GM18511 (cell line): Measurements from ENCODE around the gene ABCC4.

ENCODE experiments used
- ATAC-seq: cut with Tn5 transposase; IDR thresholded peaks from one replicate; pipeline ENCODE4 v1.9.1; 2021; ENCODE audit warnings: mild to moderate bottlenecking, moderate library complexity; ENCODE audit not compliant: unreplicated experiment

The ABCC4 gene

DNA sequence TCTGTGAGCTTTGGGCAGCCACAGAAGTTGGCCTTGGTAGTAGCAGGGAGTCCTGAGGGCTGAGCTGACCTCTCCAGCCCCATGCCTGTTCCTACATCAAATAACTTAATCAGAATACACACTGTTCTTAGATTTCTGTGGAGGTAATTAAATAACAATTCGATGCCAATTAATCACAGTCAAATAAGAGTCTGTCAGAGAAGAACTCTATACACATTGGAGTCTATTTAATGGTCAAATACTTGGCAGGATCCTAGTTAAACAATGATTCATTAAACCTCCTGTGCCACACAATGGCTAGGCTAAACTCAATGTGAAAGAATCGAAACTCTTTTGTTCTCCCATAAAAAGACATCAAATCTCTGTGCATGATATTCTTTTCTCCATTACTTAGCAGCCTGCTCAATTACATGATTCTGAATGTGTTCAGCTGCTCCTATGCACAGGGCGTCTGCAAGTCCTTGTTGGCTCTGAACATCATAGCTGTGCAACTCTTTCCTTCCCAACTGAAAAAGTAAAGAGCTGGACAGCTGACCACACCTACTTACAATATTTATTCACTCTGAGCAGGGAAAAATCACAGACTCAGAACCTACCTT, 173.1 kb downstream of the ABCC4 start:
- ATAC-seq: no peak

DNA sequence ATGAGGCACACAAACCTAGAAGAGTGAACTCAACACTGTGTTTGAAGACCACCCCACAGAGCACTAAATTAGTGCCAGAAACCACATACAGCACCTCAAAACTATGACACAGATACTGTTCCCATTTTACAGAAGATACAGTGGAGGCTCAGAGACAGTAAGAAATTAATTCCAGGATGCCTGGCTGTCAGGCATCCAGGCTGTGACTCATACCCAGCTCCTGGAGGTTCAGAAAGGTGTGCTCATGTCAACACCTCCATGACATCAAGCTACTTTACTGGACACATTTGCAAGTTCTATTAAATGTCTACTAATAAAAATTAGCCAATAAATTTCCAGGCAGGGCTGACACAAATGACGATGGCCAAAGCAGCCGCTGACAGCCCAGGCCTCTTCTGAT, 176.3 kb downstream of the ABCC4 start:
- ATAC-seq: no peak

DNA sequence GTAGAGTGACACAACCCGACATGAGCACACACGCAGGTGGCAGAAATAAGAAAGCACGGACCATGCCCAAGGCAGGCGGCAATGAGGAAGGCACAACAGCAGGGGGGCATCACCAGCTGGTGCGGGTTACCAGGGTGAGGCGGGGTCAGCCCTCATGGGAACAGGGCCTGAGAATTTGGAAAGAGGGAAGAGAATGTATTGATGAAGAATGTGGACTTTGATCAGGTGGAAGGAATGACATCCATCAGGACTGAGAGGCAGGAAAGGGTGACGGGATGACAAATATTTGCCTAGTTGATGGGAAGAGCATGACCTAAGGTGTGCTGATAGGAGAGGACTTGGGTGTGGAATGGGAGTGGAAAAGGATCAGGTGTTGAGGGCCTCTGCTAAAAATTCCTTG, 177.5 kb downstream of the ABCC4 start:
- ATAC-seq: no peak

DNA sequence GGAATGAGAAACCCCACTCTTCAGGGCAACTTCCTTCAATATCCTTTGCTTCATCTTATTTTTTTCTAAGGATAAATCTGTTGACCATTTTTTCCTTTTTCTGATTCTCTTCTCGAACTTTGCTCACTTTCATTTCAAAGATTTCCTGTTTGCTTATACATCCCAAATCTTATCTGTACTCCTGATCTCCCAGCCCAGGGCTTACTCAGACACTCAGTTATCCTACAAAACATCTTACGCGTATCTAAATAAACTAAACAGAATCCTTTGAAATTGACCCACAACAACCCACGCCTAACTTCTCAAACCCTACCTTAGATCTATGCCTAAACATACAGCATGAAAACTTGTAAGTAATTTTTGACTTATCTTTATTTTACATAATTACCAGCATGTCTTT, 179.2 kb downstream of the ABCC4 start:
- ATAC-seq: no peak

DNA sequence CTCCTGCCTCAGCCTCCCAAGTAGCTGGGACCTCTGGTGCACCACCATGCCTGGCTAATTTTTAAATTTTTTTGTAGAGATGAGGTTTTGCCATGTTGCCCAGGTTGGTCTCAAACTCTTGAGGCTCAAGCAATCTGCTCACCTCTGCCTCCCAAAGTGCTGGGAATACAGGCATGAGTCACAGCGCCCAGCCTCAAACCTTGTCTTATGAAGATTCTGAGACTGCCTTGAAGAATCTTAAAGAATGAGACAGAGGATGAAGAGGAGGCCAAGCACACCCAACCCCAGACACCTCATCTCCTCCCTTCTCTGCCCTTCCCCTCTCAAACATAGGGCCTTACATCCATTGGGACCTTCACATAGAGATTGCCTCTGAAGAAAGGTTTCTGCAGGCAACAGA, 179.7 kb downstream of the ABCC4 start:
- ATAC-seq: no peak

DNA sequence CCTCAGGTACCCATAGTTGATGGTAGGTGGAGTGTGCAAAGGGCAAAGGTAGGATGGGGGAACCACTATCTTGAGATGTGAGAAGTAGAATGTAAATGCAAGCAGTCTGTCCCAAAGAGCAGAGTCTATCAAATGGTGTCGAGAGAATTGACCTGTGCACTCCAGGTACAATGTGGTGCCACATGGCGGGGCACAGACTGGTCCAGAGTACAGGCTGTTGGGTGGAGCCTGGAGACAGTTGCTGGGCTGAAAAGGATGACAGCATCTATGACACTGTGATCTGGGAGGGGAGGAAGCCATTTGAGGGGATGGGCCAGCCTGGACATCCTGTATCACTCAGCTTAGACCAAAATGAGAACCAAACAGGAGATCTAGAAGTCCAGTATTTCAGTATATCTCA, 180.6 kb downstream of the ABCC4 start:
- ATAC-seq: no peak

DNA sequence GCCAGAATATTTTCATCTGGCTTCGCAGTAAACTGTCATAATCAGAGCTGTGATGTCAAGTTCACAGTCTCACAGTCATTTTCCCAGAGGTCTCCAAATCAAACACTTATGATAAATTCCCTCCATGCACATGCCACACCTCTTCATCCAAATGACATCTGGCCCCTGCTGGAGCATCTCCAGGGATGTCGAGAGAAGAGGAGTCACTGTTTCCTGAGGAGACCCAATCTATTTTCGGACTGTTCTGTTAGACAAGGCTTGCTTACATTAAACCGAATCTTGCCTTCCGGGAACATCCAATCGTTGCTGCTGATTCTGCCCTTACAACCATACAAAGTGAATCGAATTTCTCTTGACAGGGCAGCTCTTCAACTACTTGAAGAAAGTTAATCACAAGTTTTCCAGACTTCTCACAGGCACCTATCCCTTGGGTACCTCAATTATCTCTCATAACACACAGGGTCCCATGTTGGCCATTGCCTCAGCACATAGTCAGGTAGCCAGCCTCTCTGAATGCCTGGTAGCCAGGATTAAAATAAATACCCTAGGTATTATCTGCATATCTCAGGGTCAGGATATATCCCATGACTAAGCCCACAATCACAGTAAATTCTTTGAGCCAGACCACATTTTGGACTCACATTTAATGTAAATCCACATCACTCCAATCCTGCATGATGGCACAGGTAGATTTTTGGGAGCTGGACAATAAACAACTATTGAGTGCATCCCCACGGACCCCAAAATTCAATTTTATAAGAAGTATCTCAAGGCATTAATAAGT, 182.5 kb downstream of the ABCC4 start:
- ATAC-seq: no peak

DNA sequence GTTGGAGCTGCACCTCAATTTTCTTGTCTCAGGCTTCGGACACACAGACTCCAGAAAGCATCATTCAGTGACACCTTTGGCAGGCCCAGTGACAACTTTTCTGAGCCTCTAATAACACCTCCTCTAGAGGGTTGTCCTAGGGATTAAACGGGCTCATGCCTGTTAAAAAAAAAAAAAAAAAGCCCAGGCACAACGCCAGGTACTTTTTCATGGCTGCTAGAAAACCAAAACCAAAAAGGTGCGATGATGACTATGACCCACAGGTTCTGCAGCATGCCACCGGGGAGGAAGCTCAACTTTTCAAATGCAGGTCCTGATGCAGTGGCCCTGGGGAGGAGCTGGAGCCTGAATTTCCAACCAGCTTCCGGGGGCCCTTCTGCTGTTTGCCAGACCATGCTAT, 184.2 kb downstream of the ABCC4 start:
- ATAC-seq: peak; percentile 60

DNA sequence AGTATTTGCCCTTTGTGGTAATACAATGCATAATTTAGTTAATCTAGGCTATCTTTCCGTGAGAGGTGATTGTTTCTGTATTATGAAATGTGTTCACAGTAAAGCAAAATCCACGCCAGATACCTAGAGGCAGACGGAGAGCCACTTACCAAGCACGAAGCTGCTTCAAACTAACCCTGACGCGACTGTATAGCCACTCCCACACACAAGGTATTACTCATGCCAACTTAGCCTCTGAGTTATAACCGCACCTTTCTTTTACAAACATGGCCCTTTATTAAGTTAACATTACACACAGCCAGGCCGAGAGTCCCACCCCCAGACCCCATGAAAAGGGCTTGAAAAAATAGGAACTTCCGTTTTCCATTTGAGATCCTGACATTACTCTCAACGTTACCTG, 185.7 kb downstream of the ABCC4 start:
- ATAC-seq: no peak

DNA sequence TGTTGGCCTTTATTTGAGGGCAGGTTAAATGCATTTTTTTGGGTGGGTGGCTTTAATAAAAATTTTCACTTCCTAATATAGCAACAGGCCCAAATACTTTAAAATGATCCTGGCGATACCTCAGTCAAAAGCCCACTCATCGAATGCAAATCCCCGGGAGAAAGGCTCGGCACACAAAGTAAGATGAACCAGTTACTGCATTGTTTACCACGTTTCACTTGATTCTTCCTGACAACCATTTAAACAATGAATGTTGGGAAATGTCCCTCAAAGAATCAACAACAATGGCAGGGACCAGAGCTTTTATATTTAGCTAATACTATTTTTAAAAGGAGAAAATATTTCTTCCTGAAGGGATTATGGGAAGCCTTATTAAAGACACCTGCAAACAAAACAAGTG, 187.7 kb downstream of the ABCC4 start:
- no peak for ATAC-seq

DNA sequence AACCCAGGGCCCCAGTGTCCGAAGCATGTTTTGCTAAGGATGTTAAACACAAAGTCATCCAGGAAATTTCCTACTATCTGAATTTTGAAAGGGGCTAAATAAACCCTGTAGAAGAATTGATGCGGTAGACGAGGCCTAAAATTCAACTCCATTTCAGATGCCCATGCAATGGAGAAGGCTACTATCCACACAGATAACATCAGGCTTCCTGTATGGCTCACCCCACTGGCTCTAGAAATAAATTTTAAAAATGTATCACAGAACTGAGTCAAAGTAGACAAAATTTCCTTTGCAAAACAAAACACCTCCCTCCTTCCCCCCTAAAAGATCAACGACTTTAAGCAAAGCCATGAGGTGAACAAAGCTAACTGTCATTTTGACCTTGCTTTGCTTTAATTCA, 188.4 kb downstream of the ABCC4 start:
- ATAC-seq: no peak

DNA sequence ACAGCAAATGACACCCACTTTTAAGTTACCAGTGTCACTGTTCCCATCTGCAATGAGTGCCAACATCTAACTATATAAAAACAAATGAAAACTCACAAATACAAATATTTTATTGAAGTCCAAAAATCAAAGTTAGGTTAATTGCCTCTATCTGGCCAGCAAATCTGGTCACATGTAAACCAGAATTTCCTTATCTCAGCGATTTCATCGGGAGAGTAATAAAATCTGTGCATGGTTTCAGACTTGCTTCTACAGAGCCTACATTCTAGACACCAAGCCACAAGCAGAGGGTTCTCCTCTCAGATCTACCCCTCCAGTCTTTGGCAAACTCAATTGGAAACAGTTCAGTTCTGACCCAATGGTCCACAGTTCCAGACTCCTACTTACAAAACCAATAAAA, 189.6 kb downstream of the ABCC4 start:
- ATAC-seq: no peak

DNA sequence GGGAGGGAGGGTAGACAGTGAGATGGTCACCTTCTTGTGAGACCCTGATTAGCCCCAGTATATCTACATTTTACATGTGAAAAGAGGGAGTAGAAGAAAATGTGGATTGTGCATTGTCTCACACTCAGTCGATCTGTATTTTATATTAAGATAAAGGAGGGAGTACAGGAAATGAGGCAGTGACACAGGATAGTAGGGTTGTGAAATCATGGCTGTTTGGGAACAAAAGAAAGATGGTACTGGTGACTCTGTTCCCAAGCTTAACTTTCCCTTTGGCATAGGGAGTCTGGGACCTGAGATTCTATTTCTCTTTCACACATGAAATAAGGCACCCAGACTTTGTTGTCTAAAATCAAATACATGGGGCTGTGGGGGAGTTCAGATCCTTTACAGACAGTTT, 194.7 kb downstream of the ABCC4 start:
- ATAC-seq: no peak

DNA sequence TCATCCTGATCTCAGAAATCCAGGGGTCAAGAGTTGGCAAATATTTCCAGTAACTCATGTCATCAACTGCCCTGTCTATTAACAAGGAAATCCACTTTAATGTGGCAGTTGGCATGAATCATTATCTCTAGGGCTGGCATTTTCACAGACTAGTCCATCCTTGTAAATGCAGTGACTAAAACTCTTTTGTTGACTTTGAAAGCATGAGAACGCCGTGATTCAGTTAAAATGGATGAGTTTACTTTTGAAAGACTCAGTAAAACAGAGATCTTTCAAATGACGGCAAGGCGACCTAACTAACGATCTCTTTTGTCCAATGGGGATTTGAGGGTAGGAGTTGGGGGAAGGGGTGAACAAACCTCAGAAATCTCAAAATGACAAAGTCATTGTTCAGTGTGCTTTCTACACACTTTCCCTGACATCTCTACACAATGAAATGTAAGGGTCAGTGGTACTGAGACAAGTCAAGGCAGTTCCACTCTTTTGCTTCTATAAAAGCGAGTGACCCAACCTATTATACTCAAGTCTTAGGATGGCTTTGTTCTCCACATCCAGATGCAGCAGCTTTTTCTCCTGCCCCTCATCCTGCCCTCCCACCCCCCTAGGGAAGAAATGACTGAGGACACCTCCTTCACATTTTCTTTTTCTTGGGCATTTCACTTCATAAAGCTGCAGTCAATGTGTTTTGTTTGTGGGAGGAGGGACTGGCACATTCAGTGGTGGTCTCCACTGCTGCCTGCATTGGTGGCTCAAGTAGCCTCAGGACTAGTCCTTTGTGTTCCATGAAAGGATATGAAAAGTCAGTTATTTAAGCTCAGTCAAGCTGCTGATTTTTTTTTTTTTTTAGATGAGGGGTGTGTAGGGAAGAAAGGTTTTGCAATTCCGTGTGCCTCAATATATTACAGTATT, 200.5 kb downstream of the ABCC4 start:
- no peak for ATAC-seq

DNA sequence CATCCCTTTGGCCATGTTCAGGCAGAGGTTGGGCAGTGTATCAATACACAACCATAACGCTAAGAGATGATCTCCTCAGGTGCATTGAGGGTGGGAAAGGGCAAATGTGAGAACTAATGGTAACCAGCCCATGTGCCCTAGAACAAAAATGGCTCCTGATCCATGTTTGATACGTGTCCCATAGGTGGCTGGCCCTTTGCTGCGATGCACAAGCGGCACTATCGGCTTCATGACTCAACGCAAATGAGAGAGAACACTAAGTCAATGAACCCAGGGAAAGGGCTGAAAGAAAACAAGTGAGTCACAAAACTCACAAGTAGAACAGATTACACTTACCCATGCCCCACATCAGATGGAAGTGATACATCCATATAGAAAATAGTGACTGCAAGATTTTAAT, 201.7 kb downstream of the ABCC4 start:
- ATAC-seq: no peak

DNA sequence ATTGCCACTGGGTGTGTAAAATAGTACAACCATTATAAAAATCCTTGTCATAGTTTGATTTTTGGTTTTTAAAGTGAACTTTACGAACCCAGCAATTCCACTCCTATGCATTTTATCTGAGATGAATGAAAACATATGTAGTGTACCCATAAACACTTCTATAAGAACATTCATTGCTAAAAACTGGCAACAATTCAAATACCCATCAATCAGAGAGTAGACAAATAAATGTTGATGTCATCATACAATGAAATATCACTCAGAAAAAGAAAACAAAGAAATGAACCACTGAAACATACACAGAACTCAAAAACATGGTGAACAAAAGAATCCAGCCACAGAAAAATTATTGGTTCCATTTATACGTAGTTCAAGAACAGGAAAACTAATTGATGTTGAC, 202.3 kb downstream of the ABCC4 start:
- ATAC-seq: no peak

DNA sequence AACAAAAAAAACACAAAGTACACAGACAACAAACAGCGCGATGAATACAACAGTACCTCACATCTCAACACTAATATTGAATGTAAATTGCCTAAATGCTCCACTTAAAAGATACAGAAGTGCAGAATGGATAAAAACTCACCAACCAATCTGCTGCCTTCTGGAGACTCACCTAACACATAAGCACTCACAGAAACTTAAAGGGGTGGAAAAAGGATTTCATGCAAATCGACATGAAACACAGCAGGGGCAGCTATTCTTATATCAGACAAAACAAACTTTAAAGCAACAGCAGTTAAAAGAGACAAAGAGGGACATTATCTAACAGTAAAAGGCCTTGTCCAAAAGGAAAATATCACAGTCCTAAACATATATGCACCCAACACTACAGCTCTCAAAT, 209.5 kb downstream of the ABCC4 start:
- peak; percentile 49 for ATAC-seq

DNA sequence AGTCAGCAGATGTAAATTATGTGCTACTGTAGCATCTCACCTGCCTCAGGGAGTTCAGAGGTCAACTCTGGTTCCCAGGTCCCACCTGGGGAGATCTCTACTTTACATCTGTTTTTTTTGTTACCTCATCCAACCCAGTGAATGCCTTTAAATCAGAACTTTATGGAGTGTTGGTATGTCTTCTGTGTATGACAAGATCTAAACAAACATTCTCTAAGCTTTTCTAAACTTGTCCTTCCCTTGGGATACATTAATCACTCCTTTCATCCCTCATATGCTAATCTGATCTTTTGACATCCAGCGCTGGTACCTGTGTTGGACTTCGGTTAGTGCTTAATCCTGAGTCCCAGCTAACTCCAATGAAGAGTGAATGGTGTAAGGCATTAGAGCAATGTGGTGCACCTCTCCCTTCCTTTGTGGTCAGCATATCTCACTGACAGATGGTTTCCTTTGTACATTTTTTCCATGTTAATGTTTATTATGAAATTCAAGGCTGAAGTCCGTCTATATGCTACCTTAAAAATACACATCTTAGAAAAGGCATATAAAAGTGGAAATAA, 213.4 kb downstream of the ABCC4 start:
- no peak for ATAC-seq

DNA sequence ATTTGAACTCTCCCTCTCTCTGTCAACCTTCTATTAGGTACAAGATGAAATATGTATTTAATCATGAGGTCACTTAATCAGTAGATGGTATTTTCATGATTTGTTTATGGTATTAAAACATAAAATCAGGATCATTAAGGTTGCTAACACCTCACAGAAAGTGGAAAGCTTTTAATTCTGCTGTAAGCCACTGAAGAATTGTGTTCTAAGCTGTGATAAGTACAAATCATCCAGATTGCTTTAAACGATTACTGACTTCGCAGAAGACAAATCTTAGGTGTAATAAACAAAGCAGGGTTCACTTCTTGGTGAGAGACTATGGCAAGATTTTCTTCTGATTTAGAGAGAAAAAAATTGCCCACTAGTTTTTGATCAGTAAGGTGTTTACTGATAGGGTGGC, 214.5 kb downstream of the ABCC4 start:
- no peak for ATAC-seq

DNA sequence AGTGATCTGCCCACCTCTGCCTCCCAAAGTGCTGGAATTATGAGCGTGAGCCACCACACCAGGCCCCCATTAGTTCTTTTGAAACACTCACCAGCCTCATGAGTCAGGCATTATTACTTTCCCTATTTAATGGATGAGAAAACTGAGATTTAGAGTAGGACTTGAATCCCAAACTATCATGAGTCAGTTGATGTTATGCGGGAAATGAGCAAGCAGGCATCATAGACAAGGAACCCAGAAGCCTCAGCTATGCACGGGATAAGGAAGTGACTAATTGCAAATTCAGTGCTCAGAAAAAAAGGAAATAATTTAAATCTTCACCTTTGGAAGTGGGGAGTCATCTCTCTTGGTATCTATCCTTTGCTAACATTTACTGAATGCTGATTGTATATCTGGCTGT, 217.5 kb downstream of the ABCC4 start:
- no peak for ATAC-seq

DNA sequence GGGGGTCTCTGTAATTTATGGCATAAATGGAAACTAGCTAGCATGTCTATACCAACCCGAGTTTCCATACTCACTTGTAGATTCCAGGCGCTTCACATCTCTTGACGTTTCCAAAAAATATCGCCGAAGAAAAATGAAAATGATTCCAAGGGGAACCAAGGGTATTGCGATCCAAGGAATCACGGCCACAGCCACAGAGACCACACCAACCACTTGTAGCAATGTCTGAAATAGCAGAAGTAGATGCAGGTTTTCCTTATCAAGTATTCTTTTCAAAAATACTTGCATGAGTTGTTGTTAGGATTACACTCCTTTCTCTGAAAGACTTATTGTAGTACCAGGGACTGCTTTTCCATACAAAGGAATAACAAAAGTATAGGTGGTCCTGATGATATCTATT, 218.2 kb downstream of the ABCC4 start:
- ATAC-seq: no peak

DNA sequence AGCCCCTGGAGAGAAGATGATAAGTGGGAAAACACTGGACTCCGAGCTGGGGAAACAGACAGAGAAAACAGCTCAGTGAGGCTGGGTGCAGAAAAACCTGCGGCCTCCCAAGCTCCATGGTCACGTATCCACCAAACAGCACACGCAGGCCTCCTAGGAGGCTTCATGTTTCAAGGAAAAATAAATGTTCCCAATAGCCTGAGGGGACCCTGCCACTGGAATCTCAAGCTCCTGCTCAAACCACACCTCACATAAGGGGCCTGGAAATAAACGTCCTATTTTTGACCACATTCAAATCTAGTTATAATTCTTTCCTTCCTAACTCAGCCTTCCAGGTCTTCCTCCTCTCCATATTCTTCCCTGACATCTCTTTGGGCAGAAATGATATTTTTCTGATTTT, 225.7 kb downstream of the ABCC4 start:
- no peak for ATAC-seq
